Measurements from ENCODE around the gene HBA2. TPM values are rescaled to one million over a fixed set of nuclear protein-coding genes. Genes with fewer than 3 reads are reported as not detected.

HBA2 gene
- total and polyA plus RNA-seq, 2 experiments from 2014 or later: 1.9 to 7.8 TPM

DNA sequence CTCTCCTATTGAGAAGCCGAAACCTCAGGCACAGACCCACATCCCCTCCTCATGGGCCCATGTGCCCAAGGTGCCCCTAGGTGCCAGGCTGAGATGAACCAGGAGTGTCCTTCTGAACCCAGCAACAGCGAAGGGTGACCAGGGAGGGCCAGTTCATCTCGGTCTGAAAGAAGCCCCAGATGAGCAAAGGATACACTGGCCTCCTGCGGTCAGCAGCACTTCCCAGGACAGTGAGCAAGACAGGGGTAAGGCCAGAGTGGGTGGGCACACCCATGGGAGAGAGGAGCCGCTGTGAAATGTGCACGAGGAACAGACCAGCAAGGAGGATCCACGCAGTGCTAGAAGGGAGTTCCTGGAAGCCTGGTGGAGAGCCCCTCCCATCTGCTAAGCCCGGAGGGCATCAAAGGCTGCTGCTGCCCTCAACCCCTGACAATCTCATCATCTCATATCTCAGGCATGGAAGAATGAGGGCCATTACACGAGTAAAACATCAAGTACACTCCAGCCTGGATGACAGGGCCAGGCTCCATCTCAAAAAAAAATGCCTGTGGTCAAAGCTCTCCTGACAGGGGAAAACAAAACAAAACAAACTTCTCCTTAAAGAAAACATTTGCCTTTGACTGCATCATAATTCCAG lies 23.5 kb upstream of the HBA2 start:
- no peaks in the 10 kb centered on the region; the same call in 2 of the 3 replicates for H3K36me3 Mint-ChIP-seq (ENCODE audit: low read depth)
- H2AFZ ChIP-seq: 0 out of 2 replicates have a peak overlapping the region, but pooled peaks have one; percentile 14
- peaks cover 10% of the 10 kb centered on the region for H3K27me3 Mint-ChIP-seq (ENCODE audit: insufficient read depth, low read depth, poor library complexity)
- H3K9me3 Mint-ChIP-seq: no peaks in the 10 kb centered on the region; the same call in 2 of the 3 replicates
- no peaks in the 10 kb centered on the region for H3F3A ChIP-seq (replicated peaks; ENCODE audit: low read depth)
- H3K4me3 Mint-ChIP-seq: no peak overlapping the region
- H3K27ac Mint-ChIP-seq: no peak overlapping the region
- no peaks in the 10 kb centered on the region for H3K9me2 ChIP-seq (ENCODE audit: insufficient read depth)
- no peak overlapping the region for H3K4me3 ChIP-seq
- no peaks in the 10 kb centered on the region for H3K4me1 Mint-ChIP-seq
- H3K4me1 ChIP-seq (ENCODE audit: insufficient read depth): no peaks in the 10 kb centered on the region
- DNase-seq (ENCODE audit: low spot score) (no peak), ATAC-seq (no peak)
- H4K20me1 ChIP-seq (replicated peaks; ENCODE audit: insufficient read depth): no peaks in the 10 kb centered on the region
- H3K79me2 ChIP-seq (replicated peaks; ENCODE audit: insufficient read depth): no peaks in the 10 kb centered on the region
- H3K4me2 ChIP-seq: no peak overlapping the region
- peaks cover 31% of the 10 kb centered on the region for H3K27me3 ChIP-seq (ENCODE audit: insufficient read depth)
- H3K36me3 ChIP-seq (ENCODE audit: insufficient read depth): no peaks in the 10 kb centered on the region
- no peak for TF ChIP-seq STAT1 (IDR thresholded peaks at IDR 0.05; ENCODE audit: unreplicated experiment)
- no peak for TF ChIP-seq POLR2AphosphoS5 (IDR thresholded peaks at IDR 0.05; ENCODE audit: low read depth)
- TF ChIP-seq, protein P1, sequence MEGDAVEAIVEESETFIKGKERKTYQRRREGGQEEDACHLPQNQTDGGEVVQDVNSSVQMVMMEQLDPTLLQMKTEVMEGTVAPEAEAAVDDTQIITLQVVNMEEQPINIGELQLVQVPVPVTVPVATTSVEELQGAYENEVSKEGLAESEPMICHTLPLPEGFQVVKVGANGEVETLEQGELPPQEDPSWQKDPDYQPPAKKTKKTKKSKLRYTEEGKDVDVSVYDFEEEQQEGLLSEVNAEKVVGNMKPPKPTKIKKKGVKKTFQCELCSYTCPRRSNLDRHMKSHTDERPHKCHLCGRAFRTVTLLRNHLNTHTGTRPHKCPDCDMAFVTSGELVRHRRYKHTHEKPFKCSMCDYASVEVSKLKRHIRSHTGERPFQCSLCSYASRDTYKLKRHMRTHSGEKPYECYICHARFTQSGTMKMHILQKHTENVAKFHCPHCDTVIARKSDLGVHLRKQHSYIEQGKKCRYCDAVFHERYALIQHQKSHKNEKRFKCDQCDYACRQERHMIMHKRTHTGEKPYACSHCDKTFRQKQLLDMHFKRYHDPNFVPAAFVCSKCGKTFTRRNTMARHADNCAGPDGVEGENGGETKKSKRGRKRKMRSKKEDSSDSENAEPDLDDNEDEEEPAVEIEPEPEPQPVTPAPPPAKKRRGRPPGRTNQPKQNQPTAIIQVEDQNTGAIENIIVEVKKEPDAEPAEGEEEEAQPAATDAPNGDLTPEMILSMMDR (conservative IDR thresholded peaks at IDR 0.05; ENCODE audit: low read depth in 2 of 2): no peak
- TF ChIP-seq ZNF331 (CRISPR knock-in tag; IDR thresholded peaks at IDR 0.05; ENCODE audit: low read depth): no peak
- no peak for TF ChIP-seq EZH2 (IDR thresholded peaks at IDR 0.05; ENCODE audit: low read depth, unreplicated experiment)
- no peak for TF ChIP-seq ZNF114 (CRISPR knock-in tag; IDR thresholded peaks at IDR 0.05)
- TF ChIP-seq CREB1 (CRISPR knock-in tag; IDR thresholded peaks at IDR 0.05; ENCODE audit: low read depth): no peak
- no peak for TF ChIP-seq JUNB (IDR thresholded peaks at IDR 0.05; ENCODE audit: unreplicated experiment)
- TF ChIP-seq, protein P2, sequence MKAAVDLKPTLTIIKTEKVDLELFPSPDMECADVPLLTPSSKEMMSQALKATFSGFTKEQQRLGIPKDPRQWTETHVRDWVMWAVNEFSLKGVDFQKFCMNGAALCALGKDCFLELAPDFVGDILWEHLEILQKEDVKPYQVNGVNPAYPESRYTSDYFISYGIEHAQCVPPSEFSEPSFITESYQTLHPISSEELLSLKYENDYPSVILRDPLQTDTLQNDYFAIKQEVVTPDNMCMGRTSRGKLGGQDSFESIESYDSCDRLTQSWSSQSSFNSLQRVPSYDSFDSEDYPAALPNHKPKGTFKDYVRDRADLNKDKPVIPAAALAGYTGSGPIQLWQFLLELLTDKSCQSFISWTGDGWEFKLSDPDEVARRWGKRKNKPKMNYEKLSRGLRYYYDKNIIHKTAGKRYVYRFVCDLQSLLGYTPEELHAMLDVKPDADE (IDR thresholded peaks at IDR 0.05): no peak
- TF ChIP-seq, protein P3, sequence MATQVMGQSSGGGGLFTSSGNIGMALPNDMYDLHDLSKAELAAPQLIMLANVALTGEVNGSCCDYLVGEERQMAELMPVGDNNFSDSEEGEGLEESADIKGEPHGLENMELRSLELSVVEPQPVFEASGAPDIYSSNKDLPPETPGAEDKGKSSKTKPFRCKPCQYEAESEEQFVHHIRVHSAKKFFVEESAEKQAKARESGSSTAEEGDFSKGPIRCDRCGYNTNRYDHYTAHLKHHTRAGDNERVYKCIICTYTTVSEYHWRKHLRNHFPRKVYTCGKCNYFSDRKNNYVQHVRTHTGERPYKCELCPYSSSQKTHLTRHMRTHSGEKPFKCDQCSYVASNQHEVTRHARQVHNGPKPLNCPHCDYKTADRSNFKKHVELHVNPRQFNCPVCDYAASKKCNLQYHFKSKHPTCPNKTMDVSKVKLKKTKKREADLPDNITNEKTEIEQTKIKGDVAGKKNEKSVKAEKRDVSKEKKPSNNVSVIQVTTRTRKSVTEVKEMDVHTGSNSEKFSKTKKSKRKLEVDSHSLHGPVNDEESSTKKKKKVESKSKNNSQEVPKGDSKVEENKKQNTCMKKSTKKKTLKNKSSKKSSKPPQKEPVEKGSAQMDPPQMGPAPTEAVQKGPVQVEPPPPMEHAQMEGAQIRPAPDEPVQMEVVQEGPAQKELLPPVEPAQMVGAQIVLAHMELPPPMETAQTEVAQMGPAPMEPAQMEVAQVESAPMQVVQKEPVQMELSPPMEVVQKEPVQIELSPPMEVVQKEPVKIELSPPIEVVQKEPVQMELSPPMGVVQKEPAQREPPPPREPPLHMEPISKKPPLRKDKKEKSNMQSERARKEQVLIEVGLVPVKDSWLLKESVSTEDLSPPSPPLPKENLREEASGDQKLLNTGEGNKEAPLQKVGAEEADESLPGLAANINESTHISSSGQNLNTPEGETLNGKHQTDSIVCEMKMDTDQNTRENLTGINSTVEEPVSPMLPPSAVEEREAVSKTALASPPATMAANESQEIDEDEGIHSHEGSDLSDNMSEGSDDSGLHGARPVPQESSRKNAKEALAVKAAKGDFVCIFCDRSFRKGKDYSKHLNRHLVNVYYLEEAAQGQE (IDR thresholded peaks at IDR 0.05; ENCODE audit: unreplicated experiment): no peak
- TF ChIP-seq, protein P4, sequence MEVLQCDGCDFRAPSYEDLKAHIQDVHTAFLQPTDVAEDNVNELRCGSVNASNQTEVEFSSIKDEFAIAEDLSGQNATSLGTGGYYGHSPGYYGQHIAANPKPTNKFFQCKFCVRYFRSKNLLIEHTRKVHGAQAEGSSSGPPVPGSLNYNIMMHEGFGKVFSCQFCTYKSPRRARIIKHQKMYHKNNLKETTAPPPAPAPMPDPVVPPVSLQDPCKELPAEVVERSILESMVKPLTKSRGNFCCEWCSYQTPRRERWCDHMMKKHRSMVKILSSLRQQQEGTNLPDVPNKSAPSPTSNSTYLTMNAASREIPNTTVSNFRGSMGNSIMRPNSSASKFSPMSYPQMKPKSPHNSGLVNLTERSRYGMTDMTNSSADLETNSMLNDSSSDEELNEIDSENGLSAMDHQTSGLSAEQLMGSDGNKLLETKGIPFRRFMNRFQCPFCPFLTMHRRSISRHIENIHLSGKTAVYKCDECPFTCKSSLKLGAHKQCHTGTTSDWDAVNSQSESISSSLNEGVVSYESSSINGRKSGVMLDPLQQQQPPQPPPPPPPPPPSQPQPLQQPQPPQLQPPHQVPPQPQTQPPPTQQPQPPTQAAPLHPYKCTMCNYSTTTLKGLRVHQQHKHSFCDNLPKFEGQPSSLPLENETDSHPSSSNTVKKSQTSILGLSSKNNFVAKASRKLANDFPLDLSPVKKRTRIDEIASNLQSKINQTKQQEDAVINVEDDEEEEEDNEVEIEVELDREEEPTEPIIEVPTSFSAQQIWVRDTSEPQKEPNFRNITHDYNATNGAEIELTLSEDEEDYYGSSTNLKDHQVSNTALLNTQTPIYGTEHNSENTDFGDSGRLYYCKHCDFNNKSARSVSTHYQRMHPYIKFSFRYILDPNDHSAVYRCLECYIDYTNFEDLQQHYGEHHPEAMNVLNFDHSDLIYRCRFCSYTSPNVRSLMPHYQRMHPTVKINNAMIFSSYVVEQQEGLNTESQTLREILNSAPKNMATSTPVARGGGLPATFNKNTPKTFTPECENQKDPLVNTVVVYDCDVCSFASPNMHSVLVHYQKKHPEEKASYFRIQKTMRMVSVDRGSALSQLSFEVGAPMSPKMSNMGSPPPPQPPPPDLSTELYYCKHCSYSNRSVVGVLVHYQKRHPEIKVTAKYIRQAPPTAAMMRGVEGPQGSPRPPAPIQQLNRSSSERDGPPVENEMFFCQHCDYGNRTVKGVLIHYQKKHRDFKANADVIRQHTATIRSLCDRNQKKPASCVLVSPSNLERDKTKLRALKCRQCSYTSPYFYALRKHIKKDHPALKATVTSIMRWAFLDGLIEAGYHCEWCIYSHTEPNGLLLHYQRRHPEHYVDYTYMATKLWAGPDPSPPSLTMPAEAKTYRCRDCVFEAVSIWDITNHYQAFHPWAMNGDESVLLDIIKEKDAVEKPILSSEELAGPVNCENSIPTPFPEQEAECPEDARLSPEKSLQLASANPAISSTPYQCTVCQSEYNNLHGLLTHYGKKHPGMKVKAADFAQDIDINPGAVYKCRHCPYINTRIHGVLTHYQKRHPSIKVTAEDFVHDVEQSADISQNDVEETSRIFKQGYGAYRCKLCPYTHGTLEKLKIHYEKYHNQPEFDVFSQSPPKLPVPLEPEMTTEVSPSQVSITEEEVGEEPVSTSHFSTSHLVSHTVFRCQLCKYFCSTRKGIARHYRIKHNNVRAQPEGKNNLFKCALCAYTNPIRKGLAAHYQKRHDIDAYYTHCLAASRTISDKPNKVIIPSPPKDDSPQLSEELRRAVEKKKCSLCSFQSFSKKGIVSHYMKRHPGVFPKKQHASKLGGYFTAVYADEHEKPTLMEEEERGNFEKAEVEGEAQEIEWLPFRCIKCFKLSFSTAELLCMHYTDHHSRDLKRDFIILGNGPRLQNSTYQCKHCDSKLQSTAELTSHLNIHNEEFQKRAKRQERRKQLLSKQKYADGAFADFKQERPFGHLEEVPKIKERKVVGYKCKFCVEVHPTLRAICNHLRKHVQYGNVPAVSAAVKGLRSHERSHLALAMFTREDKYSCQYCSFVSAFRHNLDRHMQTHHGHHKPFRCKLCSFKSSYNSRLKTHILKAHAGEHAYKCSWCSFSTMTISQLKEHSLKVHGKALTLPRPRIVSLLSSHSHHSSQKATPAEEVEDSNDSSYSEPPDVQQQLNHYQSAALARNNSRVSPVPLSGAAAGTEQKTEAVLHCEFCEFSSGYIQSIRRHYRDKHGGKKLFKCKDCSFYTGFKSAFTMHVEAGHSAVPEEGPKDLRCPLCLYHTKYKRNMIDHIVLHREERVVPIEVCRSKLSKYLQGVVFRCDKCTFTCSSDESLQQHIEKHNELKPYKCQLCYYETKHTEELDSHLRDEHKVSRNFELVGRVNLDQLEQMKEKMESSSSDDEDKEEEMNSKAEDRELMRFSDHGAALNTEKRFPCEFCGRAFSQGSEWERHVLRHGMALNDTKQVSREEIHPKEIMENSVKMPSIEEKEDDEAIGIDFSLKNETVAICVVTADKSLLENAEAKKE (CRISPR knock-in tag; IDR thresholded peaks at IDR 0.05): no peak
- TF ChIP-seq EZH2phosphoT487 (IDR thresholded peaks at IDR 0.05; ENCODE audit: unreplicated experiment): no peak
- TF ChIP-seq NANOG (IDR thresholded peaks at IDR 0.05; ENCODE audit: borderline replicate concordance): no peak
- no peak overlapping the region for H3K27ac ChIP-seq (ENCODE audit: low read depth)
